ENCODE results near the gene LASP1. TPM values are rescaled to one million over a fixed set of nuclear protein-coding genes. Genes with fewer than 3 reads are reported as not detected.

Gene LASP1
- total RNA-seq, 1 donor from 2014 or later, result 201 TPM

- Histone ChIP-seq H3K4me3 (ENCODE audit: low read depth, low read length) (peak overlapping the region; percentile 97), H3K36me3 (ENCODE audit: control insufficient read depth, insufficient read depth, low read length) (no peaks in the 10 kb centered on the region), H3K27me3 (ENCODE audit: control insufficient read depth, insufficient read depth, low read length) (no peaks in the 10 kb centered on the region)
- DNase-seq (ENCODE audit: low read depth), result no peak
- peak; percentile 46 for TF ChIP-seq CTCF (IDR thresholded peaks at IDR 0.05; ENCODE audit: insufficient read depth, low read length, poor library complexity, severe bottlenecking)
These were observed 887 bp upstream of the LASP1 start for GRCh38 chr17:38868817-38869525.

GRCh38 chr17:38870259-38871165 is 654 bp downstream of the LASP1 start:
- Histone ChIP-seq H3K27me3 (ENCODE audit: control insufficient read depth, insufficient read depth, low read length) (no peaks in the 10 kb centered on the region), H3K4me3 (ENCODE audit: low read depth, low read length) (peak overlapping the region; percentile 97), H3K36me3 (ENCODE audit: control insufficient read depth, insufficient read depth, low read length) (no peaks in the 10 kb centered on the region)
- DNase-seq (ENCODE audit: low read depth), result no peak
- TF ChIP-seq CTCF (IDR thresholded peaks at IDR 0.05; ENCODE audit: insufficient read depth, low read length, poor library complexity, severe bottlenecking), result no peak

- H3K4me3 ChIP-seq (ENCODE audit: low read depth, low read length), result peak overlapping the region; percentile 97
- TF ChIP-seq CTCF (IDR thresholded peaks at IDR 0.05; ENCODE audit: insufficient read depth, low read length, poor library complexity, severe bottlenecking), result peak; percentile 24
- no peaks in the 10 kb centered on the region for H3K36me3 ChIP-seq (ENCODE audit: control insufficient read depth, insufficient read depth, low read length)
- no peaks in the 10 kb centered on the region for H3K27me3 ChIP-seq (ENCODE audit: control insufficient read depth, insufficient read depth, low read length)
- DNase-seq (ENCODE audit: low read depth), result no peak
These were observed 1.6 kb downstream of the LASP1 start for GRCh38 chr17:38871247-38872015.

DNA sequence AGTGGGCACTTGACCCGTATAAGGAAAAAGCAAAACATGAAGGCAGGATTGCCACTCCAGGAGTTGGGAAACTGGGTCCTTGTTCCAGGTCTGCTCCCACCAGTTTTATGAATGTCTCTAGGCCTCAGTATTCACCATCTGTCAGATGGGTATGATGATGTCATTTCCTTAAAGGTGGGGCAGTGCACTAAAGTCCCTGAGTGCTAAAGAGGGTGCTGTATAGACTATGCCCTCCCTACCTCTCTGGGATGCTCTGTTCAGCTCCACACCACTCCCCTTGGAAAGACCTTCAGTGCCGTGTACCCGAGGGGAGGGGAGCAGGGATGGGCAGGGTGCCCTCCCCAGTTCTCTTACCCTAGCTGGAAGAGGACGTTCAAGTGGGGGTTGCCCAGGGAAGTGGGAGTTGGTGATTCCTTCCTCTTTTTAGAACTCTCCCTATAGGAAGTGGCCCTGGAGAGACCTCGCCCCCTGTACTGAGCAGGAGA is 2.2 kb downstream of the LASP1 start:
- no peaks in the 10 kb centered on the region for H3K27me3 ChIP-seq (ENCODE audit: control insufficient read depth, insufficient read depth, low read length)
- peak overlapping the region; percentile 97 for H3K4me3 ChIP-seq (ENCODE audit: low read depth, low read length)
- H3K36me3 ChIP-seq (ENCODE audit: control insufficient read depth, insufficient read depth, low read length), result no peaks in the 10 kb centered on the region
- no peak for DNase-seq (ENCODE audit: low read depth)
- TF ChIP-seq CTCF (IDR thresholded peaks at IDR 0.05; ENCODE audit: insufficient read depth, low read length, poor library complexity, severe bottlenecking), result no peak

DNA sequence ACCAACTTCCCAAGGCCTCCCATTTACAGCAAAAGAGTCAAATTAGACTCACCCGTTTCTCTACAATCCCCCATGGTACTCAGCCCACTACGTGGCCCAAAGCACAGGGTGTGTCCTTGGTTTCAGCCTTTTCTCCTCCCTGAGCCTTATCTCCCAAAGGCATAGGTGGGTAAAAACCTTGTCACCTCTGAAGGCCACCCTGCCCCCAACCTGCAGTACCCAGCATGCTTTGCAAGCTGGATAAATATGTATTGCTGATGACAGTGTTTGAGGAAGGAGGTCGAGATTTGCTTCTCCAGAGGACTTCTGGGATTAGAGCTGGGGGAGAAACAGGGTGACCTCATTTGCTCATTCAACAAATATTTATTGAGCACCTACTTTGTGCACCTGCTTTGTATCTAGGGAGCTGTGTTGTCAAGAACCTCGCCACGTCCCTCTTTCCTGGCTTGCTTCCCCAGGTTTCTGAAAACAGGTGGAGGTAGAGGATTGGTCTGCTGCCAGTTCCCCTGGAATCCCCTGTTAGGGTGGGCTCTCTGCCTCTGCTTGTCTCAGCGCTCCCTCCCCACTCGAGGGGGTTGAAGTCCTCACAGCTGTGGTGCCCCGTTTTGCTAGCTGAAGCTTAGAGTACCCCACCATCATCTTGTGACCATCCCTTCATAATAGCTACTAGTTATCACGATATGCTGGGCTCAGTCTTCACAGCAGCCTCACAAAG is 3.0 kb downstream of the LASP1 start:
- Histone ChIP-seq H3K36me3 (ENCODE audit: control insufficient read depth, insufficient read depth, low read length) (no peaks in the 10 kb centered on the region), H3K27me3 (ENCODE audit: control insufficient read depth, insufficient read depth, low read length) (no peaks in the 10 kb centered on the region), H3K4me3 (ENCODE audit: low read depth, low read length) (no peak overlapping the region)
- no peak for TF ChIP-seq CTCF (IDR thresholded peaks at IDR 0.05; ENCODE audit: insufficient read depth, low read length, poor library complexity, severe bottlenecking)
- DNase-seq (ENCODE audit: low read depth), result no peak
